D721Med (cell line): ENCODE data around the gene CWF19L2.
"Not testable (repeated sequence)": the region's sequence is repeated elsewhere in the genome, so short reads cannot be mapped to it uniquely, and the experiment has no call there.

ENCODE experiments used
- DNase-seq: peaks from one replicate; pipeline ENCODE4 v3.0.0; 2011; ENCODE audit warnings: low spot score; ENCODE audit not compliant: insufficient read length
- FAIRE-seq: peaks from 2 replicates; lab custom pipeline; 2011; peaks lifted over from hg19 to GRCh38; lab: Jason Lieb, UNC
- CTCF ChIP-seq: IDR thresholded peaks from 2 replicates; pipeline ENCODE4 v1.5.1; 2012; ENCODE audit warnings: mild to moderate bottlenecking, control low read depth; ENCODE audit not compliant: insufficient read depth; ENCODE audit errors: missing control alignments

Gene CWF19L2

GRCh38 chr11:107397357-107397756 lies 60.3 kb downstream of the CWF19L2 start:
- FAIRE-seq (no peak), DNase-seq (no peak)
- TF ChIP-seq CTCF: no peak

GRCh38 chr11:107392611-107393010 lies 65.0 kb downstream of the CWF19L2 start:
- no peak for TF ChIP-seq CTCF
- FAIRE-seq (no peak), DNase-seq (no peak)

DNA sequence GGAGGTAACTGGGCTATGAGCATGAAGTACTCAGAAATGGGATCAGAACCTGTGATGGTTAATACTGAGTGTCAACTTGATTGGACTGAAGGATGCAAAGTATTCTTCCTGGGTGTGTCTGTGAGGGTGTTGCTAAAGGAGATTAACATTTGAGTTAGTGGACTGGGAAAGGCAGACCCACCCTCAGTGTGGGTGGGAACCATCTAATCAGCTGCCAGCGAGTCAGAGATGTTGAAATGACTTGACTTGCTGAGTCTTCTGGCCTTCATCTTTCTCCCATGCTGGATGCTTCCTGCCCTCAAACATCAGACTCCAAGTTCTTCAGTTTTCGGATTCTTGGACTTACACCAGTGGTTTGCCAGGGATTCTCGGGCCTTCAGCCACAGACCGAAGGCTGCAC lies 66.9 kb downstream of the CWF19L2 start:
- FAIRE-seq, DNase-seq: not testable (repeated sequence)

DNA sequence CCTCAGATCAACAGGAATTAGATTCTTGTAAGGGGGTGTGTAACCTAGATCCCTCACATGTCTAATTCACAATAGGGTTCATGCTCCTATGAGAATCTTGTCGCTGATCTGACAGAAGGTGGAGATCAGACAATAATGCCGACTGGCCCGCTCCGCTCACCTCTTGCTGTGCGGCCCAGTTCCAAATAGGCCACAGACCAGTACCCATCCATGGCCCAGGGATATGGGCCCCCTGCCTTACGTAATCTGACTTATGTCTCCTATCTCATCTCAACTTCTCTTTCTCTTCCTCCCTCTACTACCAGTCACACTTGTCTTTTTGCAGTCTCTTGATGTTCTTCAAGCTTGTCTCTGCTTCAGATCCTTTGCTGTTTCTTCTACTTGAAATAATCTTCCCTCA lies 70.0 kb downstream of the CWF19L2 start:
- DNase-seq: no peak
- no peak for FAIRE-seq
- TF ChIP-seq CTCF: no peak

GRCh38 chr11:107385361-107385981 lies 72.2 kb downstream of the CWF19L2 start:
- TF ChIP-seq CTCF: no peak
- no peak for FAIRE-seq
- no peak for DNase-seq

DNA sequence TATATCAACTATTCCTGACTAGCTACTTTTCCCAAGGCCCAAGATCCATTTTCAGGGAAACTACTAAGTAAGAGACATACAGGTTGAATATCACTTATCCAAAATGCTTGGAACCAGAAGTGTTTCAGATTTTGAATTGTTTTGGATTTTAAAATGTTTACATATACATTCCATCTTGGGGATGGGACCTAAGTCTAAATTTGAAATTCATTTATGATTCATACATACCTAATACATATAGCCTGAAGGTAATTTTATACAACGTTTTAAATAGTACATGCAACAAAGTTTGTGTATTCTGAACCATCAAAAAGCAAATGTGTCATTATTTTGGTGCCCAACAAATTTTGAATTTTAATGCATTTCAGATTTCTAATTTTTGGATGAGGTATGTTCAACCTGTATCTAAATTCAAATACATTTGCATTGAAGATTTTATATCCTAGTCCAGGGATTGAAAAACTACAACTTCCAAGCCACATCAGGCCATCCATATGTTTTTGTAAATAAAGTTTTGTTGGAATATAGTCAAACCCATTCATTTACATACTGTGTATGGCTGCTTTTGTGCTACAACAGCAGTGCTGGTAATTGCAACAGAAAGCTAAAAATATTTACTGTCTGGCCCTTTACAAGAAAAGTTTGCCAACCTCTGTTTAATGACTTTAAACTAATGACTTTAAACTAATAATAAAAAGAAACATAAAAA lies 73.3 kb downstream of the CWF19L2 start:
- DNase-seq (no peak), FAIRE-seq (no peak)
- no peak for TF ChIP-seq CTCF

GRCh38 chr11:107372439-107372838 lies 85.2 kb downstream of the CWF19L2 start:
- DNase-seq (no peak), FAIRE-seq (no peak)
- no peak for TF ChIP-seq CTCF
